NCI-H146 treated with DMSO at 0.1 percent for 48 hours (cell line): Measurements from ENCODE around the gene CD300A.
"Not testable (repeated sequence)": the region's sequence is repeated elsewhere in the genome, so short reads cannot be mapped to it uniquely, and the experiment has no call there.

Experiments
- DNase-seq: peaks from one replicate; lab custom pipeline; 2025; ENCODE audit not compliant: unreplicated experiment; lab: John Stamatoyannopoulos, UW

Gene CD300A

GRCh38 chr17:74518413-74518981 is 52.1 kb downstream of the CD300A start:
- DNase-seq = not testable (repeated sequence)

- no peak for DNase-seq
These were observed 53.6 kb downstream of the CD300A start for GRCh38 chr17:74520016-74520434.

- DNase-seq = no peak
These were observed 54.5 kb downstream of the CD300A start for GRCh38 chr17:74520790-74521480.

GRCh38 chr17:74521701-74522201 is 55.3 kb downstream of the CD300A start:
- DNase-seq = no peak

GRCh38 chr17:74522381-74523105 is 56.1 kb downstream of the CD300A start:
- DNase-seq = no peak

- DNase-seq = no peak
These were observed 56.9 kb downstream of the CD300A start for GRCh38 chr17:74523308-74523707.

GRCh38 chr17:74524653-74525464 is 58.4 kb downstream of the CD300A start:
- DNase-seq = no peak

GRCh38 chr17:74525465-74525725 is 59.0 kb downstream of the CD300A start:
- no peak for DNase-seq

- DNase-seq = no peak
These were observed 59.4 kb downstream of the CD300A start for GRCh38 chr17:74525781-74526288.

GRCh38 chr17:74526681-74527080 is 60.2 kb downstream of the CD300A start:
- DNase-seq = no peak

- DNase-seq = no peak
These were observed 60.6 kb downstream of the CD300A start for GRCh38 chr17:74527081-74527480.

- DNase-seq = no peak
These were observed 61.3 kb downstream of the CD300A start for GRCh38 chr17:74527756-74528155.

GRCh38 chr17:74528491-74529199 is 62.2 kb downstream of the CD300A start:
- no peak for DNase-seq

GRCh38 chr17:74529243-74529642 is 62.8 kb downstream of the CD300A start:
- no peak for DNase-seq

GRCh38 chr17:74530831-74531150 is 64.4 kb downstream of the CD300A start:
- no peak for DNase-seq

GRCh38 chr17:74531231-74531761 is 64.9 kb downstream of the CD300A start, which contains the start of gene CD300LB:
TSS of gene CD300LB (minus strand) at chr17:74531475. CDS start at chr17:74531350, 125 bp downstream.
- DNase-seq = no peak

GRCh38 chr17:74532115-74532514 is 65.7 kb downstream of the CD300A start:
- DNase-seq = no peak
